ENCODE measurements around the gene EEF2K. TPM values are rescaled to one million over a fixed set of nuclear protein-coding genes. Genes with fewer than 3 reads are reported as not detected.

EEF2K gene
- total and polyA plus RNA-seq, 2 of the 13 experiments (the other 11 are each of a cell fraction or from before 2014, with no cell fraction given): 22.0 to 23.8 TPM

DNA sequence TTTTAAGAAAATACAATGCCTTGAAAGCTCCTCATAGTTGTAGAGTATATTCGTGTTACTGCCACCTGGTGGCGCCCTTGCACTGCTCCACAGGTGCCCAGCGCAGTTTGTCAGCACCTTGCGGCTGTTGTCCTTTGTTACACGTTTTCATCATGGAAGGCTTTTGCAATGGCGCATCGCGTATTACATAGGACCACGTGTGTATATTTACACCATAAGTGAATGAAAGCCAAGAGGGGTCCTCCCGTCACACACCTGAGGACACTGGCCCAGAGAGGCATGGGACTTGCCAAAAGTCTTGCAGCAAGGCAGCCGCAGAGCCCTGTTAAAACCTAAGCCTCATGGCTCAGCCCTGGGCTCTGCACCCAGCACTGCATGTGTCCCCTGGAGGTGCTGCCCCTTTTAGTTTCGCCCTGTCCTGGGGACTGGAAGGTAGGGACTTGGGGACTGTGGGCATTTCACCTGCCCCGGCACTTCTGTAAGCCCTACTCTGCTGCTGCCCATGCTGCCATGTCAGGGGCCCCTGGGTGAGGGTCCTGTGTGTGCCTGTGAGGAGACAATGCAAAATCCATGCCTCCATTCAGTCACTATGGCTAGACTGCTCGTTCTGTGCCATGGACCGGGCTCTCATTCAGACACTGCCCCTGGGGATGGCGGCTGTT is 115.4 kb downstream of the EEF2K start (continued):
- no peak for TF ChIP-seq KIAA2018 (CRISPR knock-in tag; IDR thresholded peaks at IDR 0.05; ENCODE audit: borderline replicate concordance)
- 0 out of 2 replicates have a peak, but pooled peaks have one; percentile 56 for TF ChIP-seq ZNF614 (CRISPR knock-in tag; IDR thresholded peaks at IDR 0.05; ENCODE audit: borderline replicate concordance)
- TF ChIP-seq, protein P1, sequence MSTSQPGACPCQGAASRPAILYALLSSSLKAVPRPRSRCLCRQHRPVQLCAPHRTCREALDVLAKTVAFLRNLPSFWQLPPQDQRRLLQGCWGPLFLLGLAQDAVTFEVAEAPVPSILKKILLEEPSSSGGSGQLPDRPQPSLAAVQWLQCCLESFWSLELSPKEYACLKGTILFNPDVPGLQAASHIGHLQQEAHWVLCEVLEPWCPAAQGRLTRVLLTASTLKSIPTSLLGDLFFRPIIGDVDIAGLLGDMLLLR (CRISPR knock-in tag; IDR thresholded peaks at IDR 0.05): peak; percentile 16; the same call in 1 of the 2 replicates
- no peak for TF ChIP-seq GLI4 (CRISPR knock-in tag; IDR thresholded peaks at IDR 0.05; ENCODE audit: borderline replicate concordance)
- TF ChIP-seq RAD21 (CRISPR knock-in tag; IDR thresholded peaks at IDR 0.05): peak; percentile 88
- TF ChIP-seq, protein P2, sequence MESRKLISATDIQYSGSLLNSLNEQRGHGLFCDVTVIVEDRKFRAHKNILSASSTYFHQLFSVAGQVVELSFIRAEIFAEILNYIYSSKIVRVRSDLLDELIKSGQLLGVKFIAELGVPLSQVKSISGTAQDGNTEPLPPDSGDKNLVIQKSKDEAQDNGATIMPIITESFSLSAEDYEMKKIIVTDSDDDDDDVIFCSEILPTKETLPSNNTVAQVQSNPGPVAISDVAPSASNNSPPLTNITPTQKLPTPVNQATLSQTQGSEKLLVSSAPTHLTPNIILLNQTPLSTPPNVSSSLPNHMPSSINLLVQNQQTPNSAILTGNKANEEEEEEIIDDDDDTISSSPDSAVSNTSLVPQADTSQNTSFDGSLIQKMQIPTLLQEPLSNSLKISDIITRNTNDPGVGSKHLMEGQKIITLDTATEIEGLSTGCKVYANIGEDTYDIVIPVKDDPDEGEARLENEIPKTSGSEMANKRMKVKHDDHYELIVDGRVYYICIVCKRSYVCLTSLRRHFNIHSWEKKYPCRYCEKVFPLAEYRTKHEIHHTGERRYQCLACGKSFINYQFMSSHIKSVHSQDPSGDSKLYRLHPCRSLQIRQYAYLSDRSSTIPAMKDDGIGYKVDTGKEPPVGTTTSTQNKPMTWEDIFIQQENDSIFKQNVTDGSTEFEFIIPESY (CRISPR knock-in tag; IDR thresholded peaks at IDR 0.05): peak; percentile 97
- no peak for TF ChIP-seq YY1 (IDR thresholded peaks at IDR 0.05; ENCODE audit: insufficient read depth, insufficient replicate concordance, low read depth, low read length)
- no peak for TF ChIP-seq NCOA1 (CRISPR knock-in tag; IDR thresholded peaks at IDR 0.05)
- 0 out of 2 replicates have a peak, but pooled peaks have one; percentile 55 for TF ChIP-seq REL (CRISPR knock-in tag; conservative IDR thresholded peaks at IDR 0.05)
- no peak for TF ChIP-seq ZNF747 (CRISPR knock-in tag; IDR thresholded peaks at IDR 0.05; ENCODE audit: borderline replicate concordance)
- TF ChIP-seq SALL1 (CRISPR knock-in tag; IDR thresholded peaks at IDR 0.05): peak; percentile 34; the same call in 1 of the 2 replicates
- TF ChIP-seq RARA (CRISPR knock-in tag; IDR thresholded peaks at IDR 0.05): 0 out of 2 replicates have a peak, but pooled peaks have one; percentile 12
- 0 out of 2 replicates have a peak, but pooled peaks have one; percentile 25 for TF ChIP-seq ZFP37 (CRISPR knock-in tag; IDR thresholded peaks at IDR 0.05; ENCODE audit: borderline replicate concordance)
- TF ChIP-seq GATA4 (IDR thresholded peaks at IDR 0.05; ENCODE audit: borderline replicate concordance, low read depth): no peak
- no peak for TF ChIP-seq CCAR2 (optimal IDR thresholded peaks at IDR 0.05; ENCODE audit: low read depth, low read length)

Data from HepG2 (cell line).